Uterus (tissue), 2 donors: Measurements from ENCODE around the gene ZBTB5.

Source experiments
- CTCF ChIP-seq, 4 experiments: fragments of 200-600 bp in 2 of 4; fragments of 450-650 bp in 2 of 4; sonication (generic) in 2 of 4; IDR thresholded peaks; one replicate each; pipeline ENCODE4 v1.5.1; 2016 to 2019; ENCODE audit warnings: antibody characterized with exemption in 4 of 4, mild to moderate bottlenecking in 2 of 4, moderate library complexity in 1 of 4
- POLR2A ChIP-seq, 2 donors: fragments of 450-650 bp; IDR thresholded peaks; one replicate each; pipeline ENCODE4 v1.6.1; 2016; ENCODE audit warnings: antibody characterized with exemption in 2 of 2, mild to moderate bottlenecking in 1 of 2, moderate library complexity in 1 of 2

- TF ChIP-seq CTCF (IDR thresholded peaks at IDR 0.05) (no peak), POLR2A (IDR thresholded peaks at IDR 0.05) (no peak)
These were observed 35.6 kb downstream of the ZBTB5 start for GRCh38 chr9:37429441-37430285.
